Thyroid gland (tissue), 4 donors: Measurements from ENCODE around the gene SOST. TPM values are rescaled to one million over a fixed set of nuclear protein-coding genes. Genes with fewer than 3 reads are reported as not detected.
A peak's percentile ranks its signal among the peaks of the same experiment; 100 is the strongest.

Source experiments
- DNase-seq, 2 donors: peaks; one replicate each; pipeline ENCODE4 v3.0.0-alpha.2; 2019
- H3K27ac ChIP-seq, 3 donors: fragments of 200-600 bp; sonication (generic); 1 replicate in 2 of 3; 2 replicates in 1 of 3; pipeline ENCODE4 v1.5.1; 2016 to 2019; ENCODE audit warnings: mild to moderate bottlenecking in 1 of 3, moderate library complexity in 1 of 3
- H3K27me3 ChIP-seq: fragments of 200-600 bp; sonication (generic); one replicate; pipeline ENCODE4 v1.5.1; 2019
- H3K36me3 ChIP-seq, 2 donors: fragments of 200-600 bp; sonication (generic); one replicate each; pipeline ENCODE4 v1.5.1; 2016 to 2019
- H3K4me1 ChIP-seq, 2 donors: fragments of 200-600 bp; sonication (generic); one replicate each; pipeline ENCODE4 v1.5.1; 2017 to 2019
- H3K4me3 ChIP-seq, 3 donors: fragments of 200-600 bp; sonication (generic); replicated peaks in 1 of 3; 1 replicate in 2 of 3; 2 replicates in 1 of 3; pipeline ENCODE4 v1.5.1; 2016; ENCODE audit warnings: mild to moderate bottlenecking in 1 of 3
- H3K9me3 ChIP-seq: fragments of 200-600 bp; sonication (generic); one replicate; pipeline ENCODE4 v1.5.1; 2017
- POLR2A ChIP-seq, 2 donors: fragments of 450-650 bp; IDR thresholded peaks; one replicate each; pipeline ENCODE4 v1.6.1; 2017; ENCODE audit warnings: antibody characterized with exemption in 2 of 2, mild to moderate bottlenecking in 2 of 2, moderate library complexity in 1 of 2
- WGBS, 2 donors: methylation state at CpG; one replicate each; pipeline ENCODE4 v1.1.5; 2017; 5-methylcytosine and 5-hydroxymethylcytosine counted together
- intact Hi-C: fragments of 100-400 bp; cut with DNase I; formaldehyde crosslinking; loops from one replicate; pipeline ENCODE4 v1.15.1; 2023
- total RNA-seq, 4 donors: library from RNA; depleted of rRNA; stranded (reverse); fragments of >200 nt; gene quantifications; one replicate each; pipeline ENCODE4 v1.2.3, GENCODE V29; 2016
- TF ChIP-seq, protein P1 (sequence below), 6 experiments: fragments of 200-600 bp in 3 of 6; fragments of 450-650 bp in 3 of 6; sonication (generic) in 3 of 6; IDR thresholded peaks; one replicate each; pipeline ENCODE4 v1.5.1; 2016 to 2019; ENCODE audit warnings: antibody characterized with exemption in 6 of 6, mild to moderate bottlenecking in 2 of 6, inconsistent platforms in 1 of 6, moderate library complexity in 1 of 6

SOST gene
- total RNA-seq, 4 donors from 2014 or later: not detected

DNA sequence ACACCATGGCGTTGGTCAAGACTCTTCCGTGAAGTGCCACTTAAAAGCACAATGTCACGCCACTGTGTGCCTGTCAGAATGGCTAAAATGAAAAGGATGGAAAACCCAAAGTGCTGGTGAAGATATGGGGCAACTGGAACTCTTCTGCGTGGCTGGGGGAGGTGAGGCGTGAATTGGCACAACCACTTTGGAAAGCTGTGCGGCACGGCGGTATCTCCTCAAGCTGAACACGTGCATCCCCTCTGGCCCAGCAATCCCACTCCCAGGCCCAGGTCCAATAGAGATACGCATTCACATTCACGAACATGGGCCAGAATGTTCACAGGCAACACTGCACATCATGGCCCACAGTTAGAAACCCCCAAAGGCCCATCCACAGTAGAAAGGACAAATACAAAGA is 11.3 kb upstream of the SOST start:
- no peak for TF ChIP-seq POLR2A (IDR thresholded peaks at IDR 0.05)
- TF ChIP-seq, protein P1, sequence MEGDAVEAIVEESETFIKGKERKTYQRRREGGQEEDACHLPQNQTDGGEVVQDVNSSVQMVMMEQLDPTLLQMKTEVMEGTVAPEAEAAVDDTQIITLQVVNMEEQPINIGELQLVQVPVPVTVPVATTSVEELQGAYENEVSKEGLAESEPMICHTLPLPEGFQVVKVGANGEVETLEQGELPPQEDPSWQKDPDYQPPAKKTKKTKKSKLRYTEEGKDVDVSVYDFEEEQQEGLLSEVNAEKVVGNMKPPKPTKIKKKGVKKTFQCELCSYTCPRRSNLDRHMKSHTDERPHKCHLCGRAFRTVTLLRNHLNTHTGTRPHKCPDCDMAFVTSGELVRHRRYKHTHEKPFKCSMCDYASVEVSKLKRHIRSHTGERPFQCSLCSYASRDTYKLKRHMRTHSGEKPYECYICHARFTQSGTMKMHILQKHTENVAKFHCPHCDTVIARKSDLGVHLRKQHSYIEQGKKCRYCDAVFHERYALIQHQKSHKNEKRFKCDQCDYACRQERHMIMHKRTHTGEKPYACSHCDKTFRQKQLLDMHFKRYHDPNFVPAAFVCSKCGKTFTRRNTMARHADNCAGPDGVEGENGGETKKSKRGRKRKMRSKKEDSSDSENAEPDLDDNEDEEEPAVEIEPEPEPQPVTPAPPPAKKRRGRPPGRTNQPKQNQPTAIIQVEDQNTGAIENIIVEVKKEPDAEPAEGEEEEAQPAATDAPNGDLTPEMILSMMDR (IDR thresholded peaks at IDR 0.05): no peak
- WGBS, 2 donors: 94 to 95% methylated on average over 11 of the region's 11 CpGs
- DNase-seq: no peak
- Histone ChIP-seq H3K27me3 (no peaks in the 10 kb centered on the region), H3K36me3 (peaks cover 42 to 57% of the 10 kb centered on the region in 2 donors), H3K27ac (no peak overlapping the region), H3K4me3 (no peak overlapping the region), H3K9me3 (no peaks in the 10 kb centered on the region), H3K4me1 (no peaks in the 10 kb centered on the region)
- intact Hi-C loops: no loop called here

DNA sequence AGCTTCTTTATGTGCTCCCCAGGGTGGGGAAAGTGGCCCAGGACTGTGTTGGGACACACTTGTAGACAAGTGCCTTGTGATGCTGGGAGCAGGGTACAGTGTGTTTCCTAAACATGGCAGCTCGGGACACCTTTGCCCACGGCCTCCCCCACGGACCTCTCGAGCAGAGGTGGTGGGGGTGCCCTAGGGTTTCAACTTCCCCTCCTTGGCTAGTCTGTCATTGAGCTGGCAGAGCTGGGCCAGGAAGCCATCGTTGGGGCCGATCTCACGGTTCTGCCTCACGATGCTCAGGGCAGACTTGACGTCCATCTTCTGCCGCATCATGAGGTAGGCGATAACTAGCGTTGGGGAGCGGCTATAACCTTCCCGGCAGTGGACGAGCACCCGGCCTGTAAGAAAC is 10.8 kb upstream of the SOST start:
- no peaks in the 10 kb centered on the region for H3K27me3 ChIP-seq
- DNase-seq: no peak
- WGBS, 2 donors: 98% methylated on average over 9 to 16 of the region's 16 CpGs
- no peak for TF ChIP-seq POLR2A (IDR thresholded peaks at IDR 0.05)
- TF ChIP-seq, protein P1 (IDR thresholded peaks at IDR 0.05): no peak
- intact Hi-C loops: no loop called here
- no peak overlapping the region for H3K27ac ChIP-seq
- H3K4me3 ChIP-seq: no peak overlapping the region
- no peaks in the 10 kb centered on the region for H3K4me1 ChIP-seq
- H3K9me3 ChIP-seq: no peaks in the 10 kb centered on the region
- H3K36me3 ChIP-seq: peaks cover 41 to 53% of the 10 kb centered on the region in 2 donors

DNA sequence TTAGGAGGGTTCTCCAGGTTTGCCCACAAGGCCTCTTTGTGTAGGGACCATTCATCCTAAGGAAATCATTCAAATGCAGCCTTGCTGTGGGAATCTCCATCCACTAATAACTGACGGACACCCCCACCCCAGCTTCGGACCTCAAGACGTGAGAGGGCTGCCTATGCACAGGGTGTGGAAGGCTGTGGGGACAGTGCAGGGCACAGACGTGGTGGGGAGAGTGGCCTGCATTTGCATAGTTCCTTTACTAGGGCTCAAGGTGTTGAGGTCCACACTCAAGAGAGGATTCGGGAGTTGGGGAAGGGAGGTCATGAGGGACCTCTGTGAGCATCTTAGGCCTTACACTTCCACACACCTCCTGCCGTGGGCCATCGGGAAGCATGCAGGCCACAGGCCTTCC is 10.4 kb upstream of the SOST start:
- no peak overlapping the region for H3K27ac ChIP-seq
- intact Hi-C loops: no loop called here
- H3K36me3 ChIP-seq: peaks cover 36 to 48% of the 10 kb centered on the region in 2 donors
- H3K4me3 ChIP-seq: no peak overlapping the region
- TF ChIP-seq, protein P1 (IDR thresholded peaks at IDR 0.05): no peak
- no peak for TF ChIP-seq POLR2A (IDR thresholded peaks at IDR 0.05)
- no peaks in the 10 kb centered on the region for H3K9me3 ChIP-seq
- 91 to 95% methylated on average over 7 of the region's 7 CpGs for WGBS, 2 donors
- no peak for DNase-seq
- no peaks in the 10 kb centered on the region for H3K4me1 ChIP-seq
- H3K27me3 ChIP-seq: no peaks in the 10 kb centered on the region

DNA sequence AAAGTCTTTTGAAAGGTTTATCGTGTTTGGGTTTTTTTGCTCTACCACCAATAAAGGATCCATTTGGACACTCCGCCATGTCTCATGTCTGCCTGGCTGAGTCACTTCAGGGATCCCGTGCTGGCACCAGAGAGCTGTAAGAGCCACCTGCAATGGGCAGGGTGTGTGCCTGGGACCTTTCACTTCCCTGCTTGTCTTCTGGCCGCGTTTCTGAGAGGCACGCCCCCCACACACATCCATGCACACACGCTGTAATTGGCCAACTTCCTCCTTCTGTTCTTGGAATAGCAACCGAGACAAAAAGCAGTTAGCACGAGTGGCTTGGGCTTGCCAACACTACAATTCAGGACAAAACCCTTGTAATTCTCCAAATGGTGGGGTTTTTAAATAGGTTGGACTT is 9.8 kb upstream of the SOST start:
- peak in 1 of 2 donors; percentile 9 for DNase-seq
- H3K4me1 ChIP-seq: no peaks in the 10 kb centered on the region
- no peaks in the 10 kb centered on the region for H3K9me3 ChIP-seq
- no peaks in the 10 kb centered on the region for H3K27me3 ChIP-seq
- no peak for TF ChIP-seq POLR2A (IDR thresholded peaks at IDR 0.05)
- TF ChIP-seq, protein P1 (IDR thresholded peaks at IDR 0.05): no peak
- WGBS, 2 donors: 75 to 76% methylated on average over 9 of the region's 9 CpGs
- peaks cover 30 to 43% of the 10 kb centered on the region in 2 donors for H3K36me3 ChIP-seq
- no peak overlapping the region for H3K4me3 ChIP-seq
- intact Hi-C loops: no loop called here
- H3K27ac ChIP-seq: no peak overlapping the region

DNA sequence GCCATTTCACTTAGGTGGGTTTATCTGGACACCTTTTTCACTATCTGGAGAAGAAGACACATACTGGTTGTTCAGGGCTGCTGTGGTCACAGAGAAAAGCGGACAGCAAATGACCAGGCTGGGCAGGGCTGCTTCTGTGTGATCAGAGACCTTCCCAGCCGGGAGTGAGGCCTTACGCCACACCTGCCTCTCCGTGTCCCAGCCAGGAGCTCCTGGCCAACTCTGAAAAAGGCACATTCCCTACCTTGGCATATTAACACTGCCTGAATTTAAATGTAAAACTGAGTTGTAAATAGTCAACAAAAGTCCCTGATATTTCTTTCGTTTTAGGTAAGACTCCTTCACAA is 9.1 kb upstream of the SOST start:
- H3K4me1 ChIP-seq: no peaks in the 10 kb centered on the region
- H3K27ac ChIP-seq: no peak overlapping the region
- no peak for TF ChIP-seq POLR2A (IDR thresholded peaks at IDR 0.05)
- TF ChIP-seq, protein P1 (IDR thresholded peaks at IDR 0.05): no peak
- no peak overlapping the region for H3K4me3 ChIP-seq
- no peaks in the 10 kb centered on the region for H3K9me3 ChIP-seq
- H3K36me3 ChIP-seq: peaks cover 23 to 36% of the 10 kb centered on the region in 2 donors
- intact Hi-C loops: no loop called here
- H3K27me3 ChIP-seq: no peaks in the 10 kb centered on the region
- DNase-seq: no peak
- 75% methylated on average over 5 of the region's 5 CpGs for WGBS, 2 donors
